K562 (cell line): Measurements from ENCODE around the gene ARHGEF7.

Experiments used
- BACH1 ChIP-seq: fragments of 200-800 bp; sonication (Bioruptor generic); IDR thresholded peaks from 2 replicates; pipeline ENCODE4 v1.6.1; 2016; ENCODE audit warnings: missing genetic modification characterization, missing compliant biosample characterization
- BDP1 ChIP-seq: IDR thresholded peaks from 3 replicates; pipeline ENCODE4 v1.6.1; 2011; ENCODE audit not compliant: insufficient read length, insufficient read depth
- CEBPZ ChIP-seq: fragments of 150-350 bp; IDR thresholded peaks from 2 replicates; pipeline ENCODE4 v1.6.1; 2014; ENCODE audit warnings: low read depth, mild to moderate bottlenecking, low read length, borderline replicate concordance
- CTCF ChIP-seq, 3 experiments: IDR thresholded peaks in 2 of 3; conservative IDR thresholded peaks in 1 of 3; 2 replicates each; pipeline ENCODE4 v1.5.1; 2011 to 2012; ENCODE audit warnings: low read length in 3 of 3, mild to moderate bottlenecking in 3 of 3, control low read depth in 2 of 3, improper control_type of control experiment in 1 of 3, inconsistent platforms in 1 of 3, low read depth in 1 of 3, mixed read lengths in 1 of 3, moderate library complexity in 1 of 3; ENCODE audit not compliant: insufficient read depth in 2 of 3
- HDAC2 ChIP-seq: fragments of 450-650 bp; IDR thresholded peaks from 2 replicates; pipeline ENCODE4 v1.6.1; 2016; ENCODE audit warnings: mild to moderate bottlenecking
- HDGF ChIP-seq: fragments of 450-650 bp; IDR thresholded peaks from 2 replicates; pipeline ENCODE4 v1.6.1; 2016
- JUNB ChIP-seq: fragments of 450-650 bp; formaldehyde crosslinking; conservative IDR thresholded peaks from 2 replicates; pipeline ENCODE4 v1.4.0; 2020; ENCODE audit warnings: mild to moderate bottlenecking
- NR2C2 ChIP-seq, 2 experiments: fragments of 200-800 bp in 1 of 2; sonication (Bioruptor generic) in 1 of 2; sonication (generic) in 1 of 2; formaldehyde crosslinking in 1 of 2; IDR thresholded peaks; 2 replicates each; pipeline versions ENCODE4 v1.6.1 to v1.8.0; 2016 to 2022; ENCODE audit warnings: mild to moderate bottlenecking in 1 of 2, missing compliant biosample characterization in 1 of 2, missing genetic modification characterization in 1 of 2, missing genetic modification reagents in 1 of 2
- POLR2A ChIP-seq: fragments of 450-650 bp; conservative IDR thresholded peaks from 2 replicates; pipeline ENCODE4 v1.6.1; 2016
- POLR2AphosphoS5 ChIP-seq: IDR thresholded peaks from 2 replicates; pipeline ENCODE4 v1.6.1; 2011; ENCODE audit warnings: mild to moderate bottlenecking, low read depth, low read length, moderate library complexity; ENCODE audit not compliant: control insufficient read depth, insufficient read depth
- TF ChIP-seq, protein P1 (sequence below): sonication (generic); formaldehyde crosslinking; IDR thresholded peaks from 2 replicates; pipeline ENCODE4 v1.4.0; 2020; ENCODE audit warnings: mild to moderate bottlenecking, missing genetic modification reagents
- TF ChIP-seq, protein P2 (sequence below): sonication (generic); formaldehyde crosslinking; IDR thresholded peaks from 2 replicates; pipeline ENCODE4 v1.5.0; 2020; ENCODE audit warnings: missing genetic modification reagents
- TF ChIP-seq, protein P3 (sequence below), 2 experiments: fragments of 450-650 bp in 1 of 2; sonication (generic) in 1 of 2; formaldehyde crosslinking in 1 of 2; IDR thresholded peaks in 1 of 2; conservative IDR thresholded peaks in 1 of 2; 2 replicates each; pipeline versions ENCODE4 v1.6.1 to v1.8.1; 2016 to 2023; ENCODE audit warnings: mild to moderate bottlenecking in 2 of 2, moderate library complexity in 2 of 2, inconsistent platforms in 1 of 2, missing genetic modification reagents in 1 of 2
- TF ChIP-seq, protein P4 (sequence below): sonication (generic); formaldehyde crosslinking; IDR thresholded peaks from 2 replicates; pipeline ENCODE4 v1.8.1; 2023; ENCODE audit warnings: mild to moderate bottlenecking, missing genetic modification reagents

GRCh38 chr13:111323549-111323948 lies 208.4 kb downstream of the ARHGEF7 start:
- no peak for TF ChIP-seq NR2C2 (CRISPR knock-in tag; IDR thresholded peaks at IDR 0.05)
- TF ChIP-seq NR2C2 (tag; IDR thresholded peaks at IDR 0.05), result no peak
- no peak for TF ChIP-seq HDAC2
- no peak for TF ChIP-seq BDP1
- TF ChIP-seq BACH1 (tag), result no peak
- TF ChIP-seq POLR2A, result no peak
- TF ChIP-seq, protein P1, sequence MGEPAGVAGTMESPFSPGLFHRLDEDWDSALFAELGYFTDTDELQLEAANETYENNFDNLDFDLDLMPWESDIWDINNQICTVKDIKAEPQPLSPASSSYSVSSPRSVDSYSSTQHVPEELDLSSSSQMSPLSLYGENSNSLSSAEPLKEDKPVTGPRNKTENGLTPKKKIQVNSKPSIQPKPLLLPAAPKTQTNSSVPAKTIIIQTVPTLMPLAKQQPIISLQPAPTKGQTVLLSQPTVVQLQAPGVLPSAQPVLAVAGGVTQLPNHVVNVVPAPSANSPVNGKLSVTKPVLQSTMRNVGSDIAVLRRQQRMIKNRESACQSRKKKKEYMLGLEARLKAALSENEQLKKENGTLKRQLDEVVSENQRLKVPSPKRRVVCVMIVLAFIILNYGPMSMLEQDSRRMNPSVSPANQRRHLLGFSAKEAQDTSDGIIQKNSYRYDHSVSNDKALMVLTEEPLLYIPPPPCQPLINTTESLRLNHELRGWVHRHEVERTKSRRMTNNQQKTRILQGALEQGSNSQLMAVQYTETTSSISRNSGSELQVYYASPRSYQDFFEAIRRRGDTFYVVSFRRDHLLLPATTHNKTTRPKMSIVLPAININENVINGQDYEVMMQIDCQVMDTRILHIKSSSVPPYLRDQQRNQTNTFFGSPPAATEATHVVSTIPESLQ (CRISPR knock-in tag), result no peak
- TF ChIP-seq HDGF, result no peak
- TF ChIP-seq, protein P2, sequence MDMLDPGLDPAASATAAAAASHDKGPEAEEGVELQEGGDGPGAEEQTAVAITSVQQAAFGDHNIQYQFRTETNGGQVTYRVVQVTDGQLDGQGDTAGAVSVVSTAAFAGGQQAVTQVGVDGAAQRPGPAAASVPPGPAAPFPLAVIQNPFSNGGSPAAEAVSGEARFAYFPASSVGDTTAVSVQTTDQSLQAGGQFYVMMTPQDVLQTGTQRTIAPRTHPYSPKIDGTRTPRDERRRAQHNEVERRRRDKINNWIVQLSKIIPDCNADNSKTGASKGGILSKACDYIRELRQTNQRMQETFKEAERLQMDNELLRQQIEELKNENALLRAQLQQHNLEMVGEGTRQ (CRISPR knock-in tag), result no peak
- TF ChIP-seq, protein P3, sequence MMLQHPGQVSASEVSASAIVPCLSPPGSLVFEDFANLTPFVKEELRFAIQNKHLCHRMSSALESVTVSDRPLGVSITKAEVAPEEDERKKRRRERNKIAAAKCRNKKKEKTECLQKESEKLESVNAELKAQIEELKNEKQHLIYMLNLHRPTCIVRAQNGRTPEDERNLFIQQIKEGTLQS (IDR thresholded peaks at IDR 0.05), result no peak
- TF ChIP-seq, protein P3 (CRISPR knock-in tag; conservative IDR thresholded peaks at IDR 0.05), result no peak
- TF ChIP-seq POLR2AphosphoS5, result no peak
- TF ChIP-seq JUNB (CRISPR knock-in tag), result no peak
- TF ChIP-seq CTCF (IDR thresholded peaks at IDR 0.05 in 2 of 3, conservative IDR thresholded peaks at IDR 0.05 in 1 of 3; ENCODE audit: insufficient read depth in 2 of 3, low read depth in 1 of 3, low read length in 3 of 3), result no peak
- TF ChIP-seq CEBPZ, result no peak
- TF ChIP-seq, protein P4, sequence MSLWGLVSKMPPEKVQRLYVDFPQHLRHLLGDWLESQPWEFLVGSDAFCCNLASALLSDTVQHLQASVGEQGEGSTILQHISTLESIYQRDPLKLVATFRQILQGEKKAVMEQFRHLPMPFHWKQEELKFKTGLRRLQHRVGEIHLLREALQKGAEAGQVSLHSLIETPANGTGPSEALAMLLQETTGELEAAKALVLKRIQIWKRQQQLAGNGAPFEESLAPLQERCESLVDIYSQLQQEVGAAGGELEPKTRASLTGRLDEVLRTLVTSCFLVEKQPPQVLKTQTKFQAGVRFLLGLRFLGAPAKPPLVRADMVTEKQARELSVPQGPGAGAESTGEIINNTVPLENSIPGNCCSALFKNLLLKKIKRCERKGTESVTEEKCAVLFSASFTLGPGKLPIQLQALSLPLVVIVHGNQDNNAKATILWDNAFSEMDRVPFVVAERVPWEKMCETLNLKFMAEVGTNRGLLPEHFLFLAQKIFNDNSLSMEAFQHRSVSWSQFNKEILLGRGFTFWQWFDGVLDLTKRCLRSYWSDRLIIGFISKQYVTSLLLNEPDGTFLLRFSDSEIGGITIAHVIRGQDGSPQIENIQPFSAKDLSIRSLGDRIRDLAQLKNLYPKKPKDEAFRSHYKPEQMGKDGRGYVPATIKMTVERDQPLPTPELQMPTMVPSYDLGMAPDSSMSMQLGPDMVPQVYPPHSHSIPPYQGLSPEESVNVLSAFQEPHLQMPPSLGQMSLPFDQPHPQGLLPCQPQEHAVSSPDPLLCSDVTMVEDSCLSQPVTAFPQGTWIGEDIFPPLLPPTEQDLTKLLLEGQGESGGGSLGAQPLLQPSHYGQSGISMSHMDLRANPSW, result no peak
